H9 (cell line): Measurements from ENCODE around the gene MUC2. TPM values are rescaled to one million over a fixed set of nuclear protein-coding genes. Genes with fewer than 3 reads are reported as not detected.

ENCODE experiments used
- DNase-seq: peaks from one replicate; pipeline ENCODE4 v3.0.0-alpha.2; 2017
- H2AFZ ChIP-seq: one replicate; pipeline ENCODE4 v1.6.1; 2013; ENCODE audit warnings: mild to moderate bottlenecking, low read length, control low read depth, moderate library complexity
- H2AK5ac ChIP-seq: 2 replicates; pipeline ENCODE4 v1.6.1; 2013; ENCODE audit warnings: low read length, control low read depth, mixed read lengths; ENCODE audit not compliant: insufficient read length
- H2BK120ac ChIP-seq: one replicate; pipeline ENCODE4 v1.6.1; 2013; ENCODE audit warnings: low read depth, mild to moderate bottlenecking, low read length, control low read depth, inconsistent platforms; ENCODE audit not compliant: poor library complexity, severe bottlenecking
- H2BK12ac ChIP-seq: 2 replicates; pipeline ENCODE4 v1.6.1; 2013; ENCODE audit warnings: low read length, control low read depth, mixed read lengths, low read depth; ENCODE audit not compliant: insufficient read length
- H2BK15ac ChIP-seq: 2 replicates; pipeline ENCODE4 v1.6.1; 2013; ENCODE audit warnings: low read depth, low read length, control low read depth
- H2BK20ac ChIP-seq: one replicate; pipeline ENCODE4 v1.6.1; 2013; ENCODE audit warnings: low read depth, mild to moderate bottlenecking, low read length, control low read depth, inconsistent platforms; ENCODE audit not compliant: poor library complexity, severe bottlenecking
- H2BK5ac ChIP-seq: 2 replicates; pipeline ENCODE4 v1.6.1; 2013; ENCODE audit warnings: low read length, control low read depth, mixed read lengths; ENCODE audit not compliant: insufficient read length
- H3K14ac ChIP-seq: 2 replicates; pipeline ENCODE4 v1.6.1; 2013; ENCODE audit warnings: low read length, control low read depth; ENCODE audit not compliant: insufficient read depth
- H3K18ac ChIP-seq: 2 replicates; pipeline ENCODE4 v1.6.1; 2013; ENCODE audit warnings: low read depth, mild to moderate bottlenecking, mixed read lengths, low read length, control low read depth; ENCODE audit not compliant: insufficient read length
- H3K23ac ChIP-seq: 2 replicates; pipeline ENCODE4 v1.6.1; 2013; ENCODE audit warnings: low read length, control low read depth, mixed read lengths, low read depth; ENCODE audit not compliant: insufficient read length
- H3K23me2 ChIP-seq: 2 replicates; pipeline ENCODE4 v1.6.1; 2013; ENCODE audit warnings: low read depth, mild to moderate bottlenecking, mixed read lengths, low read length, control low read depth; ENCODE audit not compliant: insufficient read length, poor library complexity, severe bottlenecking
- H3K27ac ChIP-seq: 2 replicates; pipeline ENCODE4 v1.5.1; 2013; ENCODE audit warnings: low read length, control low read depth, mixed read lengths, low read depth; ENCODE audit not compliant: insufficient read length
- H3K27me3 ChIP-seq: 2 replicates; pipeline ENCODE4 v1.6.1; 2013; ENCODE audit warnings: low read length, control low read depth, inconsistent platforms; ENCODE audit not compliant: insufficient read depth
- H3K4ac ChIP-seq: 2 replicates; pipeline ENCODE4 v1.6.1; 2013; ENCODE audit warnings: low read depth, mild to moderate bottlenecking, control low read depth, inconsistent platforms, low read length, moderate library complexity
- H3K4me1 ChIP-seq: 2 replicates; pipeline ENCODE4 v1.6.1; 2013; ENCODE audit warnings: low read length, control low read depth, inconsistent platforms; ENCODE audit not compliant: insufficient read depth
- H3K4me2 ChIP-seq: 2 replicates; pipeline ENCODE4 v1.6.1; 2013; ENCODE audit warnings: low read length, control low read depth, mixed read lengths; ENCODE audit not compliant: insufficient read length, insufficient read depth
- H3K56ac ChIP-seq: 2 replicates; pipeline ENCODE4 v1.6.1; 2013; ENCODE audit warnings: low read depth, mild to moderate bottlenecking, mixed read lengths, low read length, control low read depth; ENCODE audit not compliant: insufficient read length
- H3K79me1 ChIP-seq: 2 replicates; pipeline ENCODE4 v1.6.1; 2013; ENCODE audit warnings: low read depth, mild to moderate bottlenecking, moderate library complexity, low read length, control low read depth, inconsistent platforms; ENCODE audit not compliant: insufficient read depth, poor library complexity, severe bottlenecking
- H3K79me2 ChIP-seq: 2 replicates; pipeline ENCODE4 v1.6.1; 2013; ENCODE audit warnings: low read length, control low read depth, inconsistent platforms; ENCODE audit not compliant: insufficient read depth
- H3K9ac ChIP-seq: 2 replicates; pipeline ENCODE4 v1.6.1; 2013; ENCODE audit warnings: low read length, control low read depth, mixed read lengths; ENCODE audit not compliant: insufficient read length; ENCODE audit errors: extremely low read depth
- H3K9me3 ChIP-seq: one replicate; pipeline ENCODE4 v1.6.1; 2013; ENCODE audit warnings: low read depth, low read length, inconsistent platforms; ENCODE audit not compliant: control insufficient read depth
- H3T11ph ChIP-seq: one replicate; pipeline ENCODE4 v1.6.1; 2013; ENCODE audit warnings: mild to moderate bottlenecking, low read length, control low read depth, inconsistent platforms
- H4K20me1 ChIP-seq: one replicate; pipeline ENCODE4 v1.6.1; 2013; ENCODE audit not compliant: control insufficient read depth, insufficient read length, insufficient read depth
- H4K5ac ChIP-seq: 2 replicates; pipeline ENCODE4 v1.6.1; 2013; ENCODE audit warnings: low read depth, mild to moderate bottlenecking, mixed read lengths, low read length, control low read depth; ENCODE audit not compliant: insufficient read length
- H4K8ac ChIP-seq: replicated peaks from 2 replicates; pipeline ENCODE4 v1.6.1; 2013; ENCODE audit warnings: low read length, control low read depth, mixed read lengths, low read depth; ENCODE audit not compliant: insufficient read length
- H4K91ac ChIP-seq: 2 replicates; pipeline ENCODE4 v1.6.1; 2013; ENCODE audit warnings: low read depth, mild to moderate bottlenecking, moderate library complexity, mixed read lengths, low read length, control low read depth; ENCODE audit not compliant: insufficient read length
- H3K27ac Mint-ChIP-seq, 3 experiments: 2 replicates in 2 of 3; 3 replicates in 1 of 3; pipeline ENCODE4 v1.8.0; 2020 to 2021; ENCODE audit warnings: mixed read lengths in 3 of 3, mild to moderate bottlenecking in 1 of 3, moderate library complexity in 1 of 3
- H3K27me3 Mint-ChIP-seq: 2 replicates; pipeline ENCODE4 v1.8.0; 2021; ENCODE audit warnings: low read depth, mild to moderate bottlenecking, moderate library complexity, mixed read lengths
- H3K36me3 Mint-ChIP-seq, 3 experiments: 2 replicates in 2 of 3; 3 replicates in 1 of 3; pipeline ENCODE4 v1.8.0; 2020 to 2021; ENCODE audit warnings: low read depth in 3 of 3, mixed read lengths in 3 of 3; ENCODE audit not compliant: insufficient read depth in 1 of 3
- H3K4me1 Mint-ChIP-seq, 2 experiments: 2 replicates each; pipeline ENCODE4 v1.8.0; 2020; ENCODE audit warnings: mixed read lengths in 2 of 2
- H3K4me3 Mint-ChIP-seq, 2 experiments: 2 replicates in 1 of 2; 3 replicates in 1 of 2; pipeline ENCODE4 v1.8.0; 2020 to 2021; ENCODE audit warnings: mild to moderate bottlenecking in 2 of 2, mixed read lengths in 2 of 2, moderate library complexity in 1 of 2
- H3K9me3 Mint-ChIP-seq, 2 experiments: 2 replicates in 1 of 2; 3 replicates in 1 of 2; pipeline ENCODE4 v1.8.0; 2020; ENCODE audit warnings: mild to moderate bottlenecking in 2 of 2, mixed read lengths in 2 of 2, moderate library complexity in 1 of 2
- WGBS: extraction: QIAGEN DNeasy Blood & Tissue Kit; methylation state at CpG from one replicate; pipeline ENCODE4 v1.1.7; 2013; ENCODE audit warnings: missing lambda C conversion rate, low lambda C conversion rate, mixed read lengths; ENCODE audit not compliant: insufficient read length; ENCODE audit errors: extremely low coverage; 5-methylcytosine and 5-hydroxymethylcytosine counted together
- total RNA-seq: library from RNA; stranded (reverse); gene quantifications from 2 replicates; pipeline ENCODE4 v1.2.1, GENCODE V29; 2021
- TF ChIP-seq, protein P1 (sequence below): fragments of 200-600 bp; sonication (generic); conservative IDR thresholded peaks from 3 replicates; pipeline ENCODE4 v1.8.0; 2021; ENCODE audit warnings: antibody characterized with exemption, mild to moderate bottlenecking

MUC2 gene
- total RNA-seq, 1 experiment from 2014 or later: not detected

GRCh38 chr11:1071571-1072115 lies 3.0 kb upstream of the MUC2 start:
- WGBS: no CpG with 5 or more reads among the region's 21 CpGs
- Histone ChIP-seq H2BK120ac (no peak overlapping the region), H2BK12ac (no peak overlapping the region), H3K56ac (no peak overlapping the region), H3K23me2 (no peaks in the 10 kb centered on the region), H3K27me3 (no peaks in the 10 kb centered on the region), H2BK5ac (no peak overlapping the region), H3K4ac (no peak overlapping the region), H3K4me2 (no peak overlapping the region), H2BK15ac (no peak overlapping the region), H3K27ac (no peak overlapping the region), H2AK5ac (no peak overlapping the region), H2BK20ac (no peak overlapping the region), H3K18ac (no peak overlapping the region), H3K9ac (no peak overlapping the region), H4K8ac (no peak overlapping the region), H3K79me2 (no peaks in the 10 kb centered on the region), H4K20me1 (no peaks in the 10 kb centered on the region), H3K79me1 (no peaks in the 10 kb centered on the region), H4K91ac (no peak overlapping the region), H2AFZ (no peak overlapping the region), H3K4me1 (no peaks in the 10 kb centered on the region), H3K14ac (no peak overlapping the region), H4K5ac (no peak overlapping the region), H3T11ph (no peak overlapping the region), H3K9me3 (no peaks in the 10 kb centered on the region), H3K23ac (no peak overlapping the region)
- peaks cover 2 to 3% of the 10 kb centered on the region in 2 experiments; a peak in 2 of 5 replicates for H3K9me3 Mint-ChIP-seq
- H3K4me1 Mint-ChIP-seq: peaks cover 3 to 5% of the 10 kb centered on the region in 2 experiments; a peak in 3 of 4 replicates
- H3K4me3 Mint-ChIP-seq: no peak overlapping the region
- DNase-seq: no peak
- peaks cover 10% of the 10 kb centered on the region for H3K27me3 Mint-ChIP-seq
- H3K27ac Mint-ChIP-seq: no peak overlapping the region; a peak in 2 of 7 replicates
- no peaks in the 10 kb centered on the region for H3K36me3 Mint-ChIP-seq
- TF ChIP-seq, protein P1, sequence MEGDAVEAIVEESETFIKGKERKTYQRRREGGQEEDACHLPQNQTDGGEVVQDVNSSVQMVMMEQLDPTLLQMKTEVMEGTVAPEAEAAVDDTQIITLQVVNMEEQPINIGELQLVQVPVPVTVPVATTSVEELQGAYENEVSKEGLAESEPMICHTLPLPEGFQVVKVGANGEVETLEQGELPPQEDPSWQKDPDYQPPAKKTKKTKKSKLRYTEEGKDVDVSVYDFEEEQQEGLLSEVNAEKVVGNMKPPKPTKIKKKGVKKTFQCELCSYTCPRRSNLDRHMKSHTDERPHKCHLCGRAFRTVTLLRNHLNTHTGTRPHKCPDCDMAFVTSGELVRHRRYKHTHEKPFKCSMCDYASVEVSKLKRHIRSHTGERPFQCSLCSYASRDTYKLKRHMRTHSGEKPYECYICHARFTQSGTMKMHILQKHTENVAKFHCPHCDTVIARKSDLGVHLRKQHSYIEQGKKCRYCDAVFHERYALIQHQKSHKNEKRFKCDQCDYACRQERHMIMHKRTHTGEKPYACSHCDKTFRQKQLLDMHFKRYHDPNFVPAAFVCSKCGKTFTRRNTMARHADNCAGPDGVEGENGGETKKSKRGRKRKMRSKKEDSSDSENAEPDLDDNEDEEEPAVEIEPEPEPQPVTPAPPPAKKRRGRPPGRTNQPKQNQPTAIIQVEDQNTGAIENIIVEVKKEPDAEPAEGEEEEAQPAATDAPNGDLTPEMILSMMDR: no peak
